Heart left ventricle (tissue), 13 donors: ENCODE data around the gene PCNX4.

ENCODE experiments used
- POLR2A ChIP-seq, 2 donors: fragments of 450-650 bp; IDR thresholded peaks; one replicate each; pipeline ENCODE4 v1.6.1; 2017; ENCODE audit warnings: antibody characterized with exemption in 2 of 2, mild to moderate bottlenecking in 2 of 2, moderate library complexity in 2 of 2
- TF ChIP-seq, protein P1 (sequence below), 12 donors: fragments of 200-600 bp; sonication (generic) in 4 of 12; IDR thresholded peaks; one replicate each; pipeline versions ENCODE4 v1.5.0 to v1.8.0; 2018 to 2022; ENCODE audit warnings: antibody characterized with exemption in 12 of 12, mild to moderate bottlenecking in 5 of 12
- donor health status: ischemic (EF 13 %, LVEDD 7.1; RV severe dilation, severe dysfunction).
- donor health status: DM: no; HTN: yes; CAD: no.
- donor health status: DM: no; HTN: no; CAD: no.
- donor health status: ischemic (EF 25% LVEDD 6.9; RV normal size, moderate dysfunction).
- donor health status: ischemic (EF 25% LVEDD 5.7; RV mildly dilated, moderate dysfunction).
- donor health status: ischemic (EF 35%, LVEDD 5.7; RV mildly dilated, moderate dysfunction).
- donor health status: nonischemic (EF 11% LVEDD 7.7; RV severe dilation, severe dysfunction).
- donor health status: DM: yes; HTN: yes; CAD: no.
- donor health status: PGD.
- donor health status: ischemic (EF 29% LVEDD 5.4; RV normal size, mild dysfunction).
- donor health status: nonischemic (EF 23%, LVEDD 6.1; RV moderate dilation, normal function).

- TF ChIP-seq, protein P1, sequence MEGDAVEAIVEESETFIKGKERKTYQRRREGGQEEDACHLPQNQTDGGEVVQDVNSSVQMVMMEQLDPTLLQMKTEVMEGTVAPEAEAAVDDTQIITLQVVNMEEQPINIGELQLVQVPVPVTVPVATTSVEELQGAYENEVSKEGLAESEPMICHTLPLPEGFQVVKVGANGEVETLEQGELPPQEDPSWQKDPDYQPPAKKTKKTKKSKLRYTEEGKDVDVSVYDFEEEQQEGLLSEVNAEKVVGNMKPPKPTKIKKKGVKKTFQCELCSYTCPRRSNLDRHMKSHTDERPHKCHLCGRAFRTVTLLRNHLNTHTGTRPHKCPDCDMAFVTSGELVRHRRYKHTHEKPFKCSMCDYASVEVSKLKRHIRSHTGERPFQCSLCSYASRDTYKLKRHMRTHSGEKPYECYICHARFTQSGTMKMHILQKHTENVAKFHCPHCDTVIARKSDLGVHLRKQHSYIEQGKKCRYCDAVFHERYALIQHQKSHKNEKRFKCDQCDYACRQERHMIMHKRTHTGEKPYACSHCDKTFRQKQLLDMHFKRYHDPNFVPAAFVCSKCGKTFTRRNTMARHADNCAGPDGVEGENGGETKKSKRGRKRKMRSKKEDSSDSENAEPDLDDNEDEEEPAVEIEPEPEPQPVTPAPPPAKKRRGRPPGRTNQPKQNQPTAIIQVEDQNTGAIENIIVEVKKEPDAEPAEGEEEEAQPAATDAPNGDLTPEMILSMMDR (IDR thresholded peaks at IDR 0.05), result peak; percentile 36 to 81 (median 60)
- peak in 1 of 2 donors; percentile 55 for TF ChIP-seq POLR2A (IDR thresholded peaks at IDR 0.05)
Observed at GRCh38 chr14:60164712-60165546, 73.2 kb downstream of the PCNX4 start, which contains the start of gene DHRS7.
